Measurements from ENCODE around the gene RHEBL1.

RHEBL1 gene

DNA sequence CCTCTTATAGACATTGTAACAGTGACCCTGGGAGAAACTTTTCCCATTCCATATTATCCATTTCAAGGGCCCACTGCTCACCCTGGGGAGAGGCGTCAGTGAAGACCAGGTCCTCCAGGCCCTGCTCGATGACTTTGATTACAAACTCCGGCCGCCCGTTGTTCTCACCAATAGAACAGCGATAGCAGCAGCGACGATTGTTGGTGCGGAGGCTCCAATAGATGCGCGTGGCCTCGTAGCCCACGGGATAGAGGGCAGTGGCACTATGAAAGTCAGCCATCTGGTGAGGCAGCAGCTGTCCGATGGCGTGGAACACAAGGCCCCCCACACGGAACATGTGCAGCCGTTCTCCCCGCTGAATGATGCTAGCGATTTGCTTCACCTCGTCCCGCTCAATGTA is 43.7 kb downstream of the RHEBL1 start:
- Histone ChIP-seq H3K79me2 (ENCODE audit: low read length) (no peaks in the 10 kb centered on the region), H3K27ac (ENCODE audit: low read length) (no peak overlapping the region), H3K9ac (ENCODE audit: low read length) (no peak overlapping the region), H3K27me3 (ENCODE audit: low read depth, low read length) (no peaks in the 10 kb centered on the region), H3K9me3 (ENCODE audit: insufficient read depth, low read length) (no peaks in the 10 kb centered on the region), H3K4me2 (ENCODE audit: low read length) (no peak overlapping the region), H2AFZ (ENCODE audit: low read depth, low read length) (no peak overlapping the region), H3K36me3 (replicated peaks; ENCODE audit: low read depth, low read length) (peaks cover 60% of the 10 kb centered on the region), H3K4me3 (ENCODE audit: low read length) (no peak overlapping the region), H4K20me1 (ENCODE audit: insufficient read depth, low read length) (no peaks in the 10 kb centered on the region), H3K4me1 (ENCODE audit: low read length) (no peaks in the 10 kb centered on the region)
- TF ChIP-seq, protein P1, sequence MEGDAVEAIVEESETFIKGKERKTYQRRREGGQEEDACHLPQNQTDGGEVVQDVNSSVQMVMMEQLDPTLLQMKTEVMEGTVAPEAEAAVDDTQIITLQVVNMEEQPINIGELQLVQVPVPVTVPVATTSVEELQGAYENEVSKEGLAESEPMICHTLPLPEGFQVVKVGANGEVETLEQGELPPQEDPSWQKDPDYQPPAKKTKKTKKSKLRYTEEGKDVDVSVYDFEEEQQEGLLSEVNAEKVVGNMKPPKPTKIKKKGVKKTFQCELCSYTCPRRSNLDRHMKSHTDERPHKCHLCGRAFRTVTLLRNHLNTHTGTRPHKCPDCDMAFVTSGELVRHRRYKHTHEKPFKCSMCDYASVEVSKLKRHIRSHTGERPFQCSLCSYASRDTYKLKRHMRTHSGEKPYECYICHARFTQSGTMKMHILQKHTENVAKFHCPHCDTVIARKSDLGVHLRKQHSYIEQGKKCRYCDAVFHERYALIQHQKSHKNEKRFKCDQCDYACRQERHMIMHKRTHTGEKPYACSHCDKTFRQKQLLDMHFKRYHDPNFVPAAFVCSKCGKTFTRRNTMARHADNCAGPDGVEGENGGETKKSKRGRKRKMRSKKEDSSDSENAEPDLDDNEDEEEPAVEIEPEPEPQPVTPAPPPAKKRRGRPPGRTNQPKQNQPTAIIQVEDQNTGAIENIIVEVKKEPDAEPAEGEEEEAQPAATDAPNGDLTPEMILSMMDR (IDR thresholded peaks at IDR 0.05; ENCODE audit: low read depth, low read length): no peak

DNA sequence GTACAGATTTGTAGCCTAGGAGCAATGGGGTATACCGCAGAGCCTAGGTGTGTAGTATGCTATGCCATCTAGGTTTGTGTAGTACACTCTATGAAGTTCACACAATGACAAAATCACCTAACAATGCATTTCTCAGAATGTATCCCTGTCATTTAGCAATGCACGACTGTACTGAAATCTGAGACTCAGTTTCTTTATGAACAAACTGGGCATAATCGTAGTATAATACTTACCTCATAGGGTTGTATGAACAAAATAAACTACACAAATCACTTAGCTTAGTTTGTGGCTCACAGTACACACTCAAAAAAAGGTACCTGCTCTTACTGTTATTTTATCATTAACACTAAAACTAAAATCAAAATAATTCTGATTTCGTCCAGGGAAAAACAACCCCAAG is 44.3 kb downstream of the RHEBL1 start:
- H3K36me3 ChIP-seq (replicated peaks; ENCODE audit: low read depth, low read length): peaks cover 53% of the 10 kb centered on the region
- no peak overlapping the region for H3K4me3 ChIP-seq (ENCODE audit: low read length)
- H3K79me2 ChIP-seq (ENCODE audit: low read length): no peaks in the 10 kb centered on the region
- no peaks in the 10 kb centered on the region for H4K20me1 ChIP-seq (ENCODE audit: insufficient read depth, low read length)
- no peaks in the 10 kb centered on the region for H3K27me3 ChIP-seq (ENCODE audit: low read depth, low read length)
- H3K4me2 ChIP-seq (ENCODE audit: low read length): no peak overlapping the region
- no peak overlapping the region for H3K27ac ChIP-seq (ENCODE audit: low read length)
- no peaks in the 10 kb centered on the region for H3K9me3 ChIP-seq (ENCODE audit: insufficient read depth, low read length)
- TF ChIP-seq, protein P1 (IDR thresholded peaks at IDR 0.05; ENCODE audit: low read depth, low read length): no peak
- TF ChIP-seq EZH2phosphoT487 (IDR thresholded peaks at IDR 0.05; ENCODE audit: low read depth): no peak
- no peaks in the 10 kb centered on the region for H3K4me1 ChIP-seq (ENCODE audit: low read length)
- no peak overlapping the region for H3K9ac ChIP-seq (ENCODE audit: low read length)
- no peak overlapping the region for H2AFZ ChIP-seq (ENCODE audit: low read depth, low read length)

DNA sequence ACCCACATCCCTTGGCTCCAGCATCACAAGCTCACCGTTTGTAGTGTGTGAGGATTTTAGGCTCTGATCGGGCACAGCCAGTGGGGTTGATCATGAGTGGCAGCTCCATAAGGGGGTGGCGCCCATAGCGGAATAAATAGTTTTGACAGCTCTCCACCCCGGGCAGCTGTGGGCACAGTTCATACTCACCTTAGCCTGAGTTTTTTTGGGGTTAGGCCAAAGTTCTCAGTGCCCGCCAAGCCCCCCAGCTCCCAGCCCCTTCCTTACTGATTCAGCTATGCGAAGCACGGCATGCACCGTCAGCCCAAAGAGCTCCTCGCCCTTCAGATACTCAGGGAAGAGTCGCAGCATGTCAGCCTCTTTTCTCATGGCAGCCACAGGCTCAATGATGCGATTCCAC is 45.2 kb downstream of the RHEBL1 start:
- no peaks in the 10 kb centered on the region for H3K79me2 ChIP-seq (ENCODE audit: low read length)
- no peak overlapping the region for H3K27ac ChIP-seq (ENCODE audit: low read length)
- peaks cover 5% of the 10 kb centered on the region for H3K4me1 ChIP-seq (ENCODE audit: low read length)
- H3K27me3 ChIP-seq (ENCODE audit: low read depth, low read length): no peaks in the 10 kb centered on the region
- peaks cover 47% of the 10 kb centered on the region for H3K36me3 ChIP-seq (replicated peaks; ENCODE audit: low read depth, low read length)
- H3K9me3 ChIP-seq (ENCODE audit: insufficient read depth, low read length): no peaks in the 10 kb centered on the region
- H3K9ac ChIP-seq (ENCODE audit: low read length): no peak overlapping the region
- H3K4me3 ChIP-seq (ENCODE audit: low read length): no peak overlapping the region
- H4K20me1 ChIP-seq (ENCODE audit: insufficient read depth, low read length): no peaks in the 10 kb centered on the region
- H3K4me2 ChIP-seq (ENCODE audit: low read length): no peak overlapping the region
- TF ChIP-seq, protein P1 (IDR thresholded peaks at IDR 0.05; ENCODE audit: low read depth, low read length): no peak
- no peak for TF ChIP-seq EZH2phosphoT487 (IDR thresholded peaks at IDR 0.05; ENCODE audit: low read depth)
- H2AFZ ChIP-seq (ENCODE audit: low read depth, low read length): no peak overlapping the region

DNA sequence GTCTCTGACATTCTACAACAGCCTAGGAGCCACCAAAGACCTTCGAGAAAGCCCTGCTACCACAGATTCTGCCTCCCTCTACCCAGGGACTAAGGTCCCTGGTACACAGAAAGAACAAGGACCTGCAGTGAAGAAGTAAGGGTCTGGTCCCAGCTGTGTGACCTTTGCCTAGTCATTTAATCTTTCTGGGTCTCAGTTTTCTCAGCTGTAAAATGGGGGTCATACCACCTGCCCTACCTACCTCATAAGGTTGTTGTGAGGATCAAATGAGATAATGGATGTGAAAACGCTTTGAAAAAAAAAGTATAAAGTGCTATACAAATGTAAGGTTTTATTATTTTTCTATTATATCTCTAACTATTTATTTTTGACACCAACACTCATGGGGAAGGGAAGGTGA is 46.0 kb downstream of the RHEBL1 start:
- H3K27me3 ChIP-seq (ENCODE audit: low read depth, low read length): no peaks in the 10 kb centered on the region
- no peak overlapping the region for H3K4me3 ChIP-seq (ENCODE audit: low read length)
- peaks cover 8% of the 10 kb centered on the region for H3K4me1 ChIP-seq (ENCODE audit: low read length)
- peaks cover 42% of the 10 kb centered on the region for H3K36me3 ChIP-seq (replicated peaks; ENCODE audit: low read depth, low read length)
- no peak overlapping the region for H3K27ac ChIP-seq (ENCODE audit: low read length)
- H3K79me2 ChIP-seq (ENCODE audit: low read length): no peaks in the 10 kb centered on the region
- TF ChIP-seq, protein P1 (IDR thresholded peaks at IDR 0.05; ENCODE audit: low read depth, low read length): no peak
- no peak for TF ChIP-seq EZH2phosphoT487 (IDR thresholded peaks at IDR 0.05; ENCODE audit: low read depth)
- H3K9ac ChIP-seq (ENCODE audit: low read length): no peak overlapping the region
- H2AFZ ChIP-seq (ENCODE audit: low read depth, low read length): no peak overlapping the region
- H3K4me2 ChIP-seq (ENCODE audit: low read length): no peak overlapping the region
- no peaks in the 10 kb centered on the region for H3K9me3 ChIP-seq (ENCODE audit: insufficient read depth, low read length)
- H4K20me1 ChIP-seq (ENCODE audit: insufficient read depth, low read length): no peaks in the 10 kb centered on the region
